HepG2 (cell line): ENCODE results near the gene SERTM2. TPM values are rescaled to one million over a fixed set of nuclear protein-coding genes. Genes with fewer than 3 reads are reported as not detected.

Source experiments
- ATAC-seq: fragments of 200-7000 bp; cut with Tn5 transposase; 3 replicates; pipeline ENCODE4 v1.9.1; 2020; ENCODE audit warnings: mild to moderate bottlenecking, moderate library complexity
- BruUV-seq: library from RNA; stranded (reverse); fragments of 400-500 nt; replicated peaks from 2 replicates; lab custom pipeline; 2021; lab: Mats Ljungman, UMichigan
- CTCF ChIA-PET: fragments of 300-600 bp; formaldehyde crosslinking; extraction: SDS; loops from one replicate; lab custom pipeline; 2021; ENCODE audit warnings: low total read pairs, inconsistent platforms, low intra/inter-chr PET ratio; lab: Yijun Ruan, JAX
- POLR2A ChIA-PET: fragments of 350-600 bp; sonication (Branson Sonifier 250); formaldehyde crosslinking; loops from one replicate; lab custom pipeline; 2020; ENCODE audit warnings: antibody characterized with exemption, inconsistent platforms; lab: Yijun Ruan, JAX
- DNase-seq: peaks from one replicate; pipeline ENCODE4 v3.0.0-alpha.2; 2015; ENCODE audit warnings: low spot score
- FAIRE-seq: peaks from 3 replicates; lab custom pipeline; 2011; peaks lifted over from hg19 to GRCh38; lab: Jason Lieb, UNC
- H2AFZ ChIP-seq: one replicate; pipeline ENCODE4 v1.6.1; 2011; ENCODE audit warnings: low read length, inconsistent platforms
- H3K27ac ChIP-seq: fragments of 300-600 bp; 3 replicates; pipeline ENCODE4 v1.8.0; 2011; ENCODE audit warnings: mixed run types, mild to moderate bottlenecking, mixed read lengths, low read length, inconsistent platforms; ENCODE audit not compliant: insufficient read depth; ENCODE audit errors: extremely low read length
- H3K27me3 ChIP-seq, 2 experiments: fragments of 200-600 bp in 1 of 2; 2 replicates in 1 of 2; 3 replicates in 1 of 2; pipeline versions ENCODE4 v1.6.0 to v1.8.0; 2011; ENCODE audit warnings: low read length in 2 of 2, mild to moderate bottlenecking in 2 of 2, moderate library complexity in 2 of 2, inconsistent platforms in 1 of 2; ENCODE audit not compliant: insufficient read depth in 2 of 2, control insufficient read depth in 1 of 2
- H3K36me3 ChIP-seq, 2 experiments: fragments of 200-600 bp in 1 of 2; replicated peaks in 1 of 2; 2 replicates in 1 of 2; 3 replicates in 1 of 2; pipeline versions ENCODE4 v1.5.1 to v1.8.0; 2011; ENCODE audit warnings: low read length in 2 of 2, inconsistent platforms in 1 of 2; ENCODE audit not compliant: insufficient read depth in 2 of 2, control insufficient read depth in 1 of 2
- H3K4me1 ChIP-seq: 2 replicates; pipeline ENCODE4 v1.5.1; 2012; ENCODE audit warnings: low read length, inconsistent platforms; ENCODE audit not compliant: insufficient read depth
- H3K4me2 ChIP-seq: 2 replicates; pipeline ENCODE4 v1.6.0; 2011; ENCODE audit warnings: low read depth, low read length, inconsistent platforms
- H3K4me3 ChIP-seq, 3 experiments: fragments of 200-600 bp in 1 of 3; sonication (generic), shearing (Covaris generic) in 1 of 3; replicated peaks in 1 of 3; 2 replicates each; pipeline ENCODE4 v1.5.1; 2011 to 2016; ENCODE audit warnings: low read length in 3 of 3, inconsistent platforms in 2 of 3, low read depth in 2 of 3, mild to moderate bottlenecking in 2 of 3, control low read depth in 1 of 3, mixed read lengths in 1 of 3; ENCODE audit not compliant: insufficient read depth in 1 of 3
- H3K79me2 ChIP-seq: one replicate; pipeline ENCODE4 v1.6.1; 2011; ENCODE audit warnings: low read length, inconsistent platforms; ENCODE audit not compliant: insufficient read depth
- H3K9ac ChIP-seq: 2 replicates; pipeline ENCODE4 v1.6.0; 2011; ENCODE audit warnings: mild to moderate bottlenecking, low read depth, low read length, inconsistent platforms; ENCODE audit not compliant: insufficient read depth
- H3K9me3 ChIP-seq: 2 replicates; pipeline ENCODE4 v1.5.1; 2012; ENCODE audit warnings: mild to moderate bottlenecking, low read length
- H4K20me1 ChIP-seq: 2 replicates; pipeline ENCODE4 v1.6.0; 2011; ENCODE audit warnings: inconsistent platforms, mild to moderate bottlenecking, low read length, moderate library complexity; ENCODE audit not compliant: insufficient read depth
- CCDC6 ChIP-seq: sonication (generic); formaldehyde crosslinking; IDR thresholded peaks from 2 replicates; pipeline ENCODE4 v1.8.1; 2022; ENCODE audit warnings: mild to moderate bottlenecking, missing genetic modification reagents, moderate library complexity
- HDAC1 ChIP-seq: sonication (generic); formaldehyde crosslinking; IDR thresholded peaks from 2 replicates; pipeline ENCODE4 v1.5.1; 2020; ENCODE audit warnings: mild to moderate bottlenecking, missing genetic modification reagents
- WGBS: methylation state at CpG from one replicate; pipeline ENCODE4 v1.1.6; 2017; ENCODE audit warnings: low lambda C conversion rate; 5-methylcytosine and 5-hydroxymethylcytosine counted together
- in situ Hi-C: cut with HindIII; loops from 2 replicates; pipeline ENCODE4 v1.10.0; 2017; ENCODE audit warnings: low pct_unique_long_range_greater_than_20kb; ENCODE audit not compliant: extremely low pct_ligation_motif_present
- intact Hi-C: fragments of 100-400 bp; cut with micrococcal nuclease; formaldehyde crosslinking; loops from one replicate; pipeline ENCODE4 v1.10.0; 2022; ENCODE audit not compliant: unreplicated experiment
- polyA plus RNA-seq, 8 experiments: library from polyadenylated mRNA; depleted of rRNA in 3 of 8; stranded (reverse) in 7 of 8; unstranded in 1 of 8; fragments of >200 nt; fragmentation: Illumina TruSeq in 4 of 8; extraction: Trizol in 4 of 8; gene quantifications; 2 replicates each; pipeline versions ENCODE4 v1.2.1 to v1.2.3, GENCODE V29; 2011 to 2016; ENCODE audit warnings: low read depth in 4 of 8, missing spikeins in 1 of 8, mixed read lengths in 1 of 8; ENCODE audit not compliant: insufficient read depth in 1 of 8
- total RNA-seq, 5 experiments: library from RNA; depleted of rRNA; stranded (reverse); fragments of >200 nt; fragmentation: Illumina TruSeq; extraction: Trizol; gene quantifications; 2 replicates each; pipeline ENCODE4 v1.2.3, GENCODE V29; 2016; ENCODE audit warnings: low read depth in 1 of 5
- TF ChIP-seq, protein P1 (sequence below), 2 experiments: fragments of 450-650 bp in 1 of 2; sonication (generic) in 1 of 2; formaldehyde crosslinking in 1 of 2; IDR thresholded peaks; 2 replicates each; pipeline versions ENCODE4 v1.6.1 to v1.8.0; 2016 to 2022; ENCODE audit warnings: antibody characterized with exemption in 1 of 2, mild to moderate bottlenecking in 1 of 2, missing genetic modification reagents in 1 of 2

Gene SERTM2
- total and polyA plus RNA-seq, 2 of the 13 experiments (the other 11 are each of a cell fraction or from before 2014, with no cell fraction given), result not detected

DNA sequence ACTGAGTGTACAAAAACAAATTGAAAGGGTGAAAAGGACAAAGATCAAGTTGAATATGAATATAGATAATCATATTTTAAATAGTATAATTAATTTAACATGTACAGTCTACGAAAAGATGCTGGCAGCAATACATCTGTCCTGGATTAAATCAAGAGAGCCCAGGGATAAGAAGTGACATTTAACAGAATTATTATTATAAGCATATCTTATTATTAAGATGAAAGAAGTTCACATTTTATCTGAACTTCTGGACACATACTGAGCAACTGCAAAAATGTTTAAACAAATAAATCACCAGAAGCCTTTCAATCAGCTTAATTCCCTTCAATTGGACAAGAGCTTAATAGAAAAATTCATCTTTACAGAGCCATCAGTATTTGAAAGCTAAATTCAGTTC lies 50.4 kb downstream of the SERTM2 start:
- H3K79me2 ChIP-seq, result no peaks in the 10 kb centered on the region
- 5% methylated on average over 1 of the region's 1 CpG for WGBS
- ChIA-PET POLR2A (no interaction called here), CTCF (no interaction called here)
- no peaks in the 10 kb centered on the region for H3K4me1 ChIP-seq
- FAIRE-seq (no peak), ATAC-seq (no peak), DNase-seq (no peak)
- BruUV-seq, result no TSS peak
- no peak overlapping the region for H2AFZ ChIP-seq
- intact Hi-C loops, result no loop called here
- TF ChIP-seq, protein P1, sequence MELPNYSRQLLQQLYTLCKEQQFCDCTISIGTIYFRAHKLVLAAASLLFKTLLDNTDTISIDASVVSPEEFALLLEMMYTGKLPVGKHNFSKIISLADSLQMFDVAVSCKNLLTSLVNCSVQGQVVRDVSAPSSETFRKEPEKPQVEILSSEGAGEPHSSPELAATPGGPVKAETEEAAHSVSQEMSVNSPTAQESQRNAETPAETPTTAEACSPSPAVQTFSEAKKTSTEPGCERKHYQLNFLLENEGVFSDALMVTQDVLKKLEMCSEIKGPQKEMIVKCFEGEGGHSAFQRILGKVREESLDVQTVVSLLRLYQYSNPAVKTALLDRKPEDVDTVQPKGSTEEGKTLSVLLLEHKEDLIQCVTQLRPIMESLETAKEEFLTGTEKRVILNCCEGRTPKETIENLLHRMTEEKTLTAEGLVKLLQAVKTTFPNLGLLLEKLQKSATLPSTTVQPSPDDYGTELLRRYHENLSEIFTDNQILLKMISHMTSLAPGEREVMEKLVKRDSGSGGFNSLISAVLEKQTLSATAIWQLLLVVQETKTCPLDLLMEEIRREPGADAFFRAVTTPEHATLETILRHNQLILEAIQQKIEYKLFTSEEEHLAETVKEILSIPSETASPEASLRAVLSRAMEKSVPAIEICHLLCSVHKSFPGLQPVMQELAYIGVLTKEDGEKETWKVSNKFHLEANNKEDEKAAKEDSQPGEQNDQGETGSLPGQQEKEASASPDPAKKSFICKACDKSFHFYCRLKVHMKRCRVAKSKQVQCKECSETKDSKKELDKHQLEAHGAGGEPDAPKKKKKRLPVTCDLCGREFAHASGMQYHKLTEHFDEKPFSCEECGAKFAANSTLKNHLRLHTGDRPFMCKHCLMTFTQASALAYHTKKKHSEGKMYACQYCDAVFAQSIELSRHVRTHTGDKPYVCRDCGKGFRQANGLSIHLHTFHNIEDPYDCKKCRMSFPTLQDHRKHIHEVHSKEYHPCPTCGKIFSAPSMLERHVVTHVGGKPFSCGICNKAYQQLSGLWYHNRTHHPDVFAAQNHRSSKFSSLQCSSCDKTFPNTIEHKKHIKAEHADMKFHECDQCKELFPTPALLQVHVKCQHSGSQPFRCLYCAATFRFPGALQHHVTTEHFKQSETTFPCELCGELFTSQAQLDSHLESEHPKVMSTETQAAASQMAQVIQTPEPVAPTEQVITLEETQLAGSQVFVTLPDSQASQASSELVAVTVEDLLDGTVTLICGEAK (IDR thresholded peaks at IDR 0.05), result no peak
- TF ChIP-seq, protein P1 (CRISPR knock-in tag; IDR thresholded peaks at IDR 0.05), result no peak
- TF ChIP-seq CCDC6, result no peak
- TF ChIP-seq HDAC1 (CRISPR knock-in tag), result no peak
- no peak overlapping the region for H3K4me3 ChIP-seq
- H3K27ac ChIP-seq, result no peak overlapping the region
- no peaks in the 10 kb centered on the region for H3K27me3 ChIP-seq
- H3K4me2 ChIP-seq, result no peak overlapping the region
- in situ Hi-C loops, result no loop called here
- H3K9me3 ChIP-seq, result no peaks in the 10 kb centered on the region
- H3K36me3 ChIP-seq, result no peaks in the 10 kb centered on the region
- H3K9ac ChIP-seq, result no peak overlapping the region
- no peaks in the 10 kb centered on the region for H4K20me1 ChIP-seq
